ENCODE measurements around the gene RPL23.
A peak's percentile ranks its signal among the peaks of the same experiment; 100 is the strongest.

The RPL23 gene

GRCh38 chr17:38850374-38850773 lies 3.1 kb downstream of the RPL23 start:
- Histone ChIP-seq H3K4me3 (replicated peaks; ENCODE audit: insufficient read depth, low read length) (no peak overlapping the region), H3K27ac (replicated peaks) (no peak overlapping the region), H3K27me3 (ENCODE audit: insufficient read depth, poor library complexity, severe bottlenecking) (no peaks in the 10 kb centered on the region)
- TF ChIP-seq REST (IDR thresholded peaks at IDR 0.05; ENCODE audit: insufficient replicate concordance, low read depth) (no peak), SPI1 (IDR thresholded peaks at IDR 0.05; ENCODE audit: borderline replicate concordance, low read depth) (no peak), GABPA (IDR thresholded peaks at IDR 0.05; ENCODE audit: low read depth) (no peak), POLR2AphosphoS5 (IDR thresholded peaks at IDR 0.05; ENCODE audit: low read depth) (no peak), CTCF (IDR thresholded peaks at IDR 0.05; ENCODE audit: insufficient read depth, low read length) (no peak)
- DNase-seq (ENCODE audit: low read depth in 1 of 2, low spot score in 1 of 2), result no peak

DNA sequence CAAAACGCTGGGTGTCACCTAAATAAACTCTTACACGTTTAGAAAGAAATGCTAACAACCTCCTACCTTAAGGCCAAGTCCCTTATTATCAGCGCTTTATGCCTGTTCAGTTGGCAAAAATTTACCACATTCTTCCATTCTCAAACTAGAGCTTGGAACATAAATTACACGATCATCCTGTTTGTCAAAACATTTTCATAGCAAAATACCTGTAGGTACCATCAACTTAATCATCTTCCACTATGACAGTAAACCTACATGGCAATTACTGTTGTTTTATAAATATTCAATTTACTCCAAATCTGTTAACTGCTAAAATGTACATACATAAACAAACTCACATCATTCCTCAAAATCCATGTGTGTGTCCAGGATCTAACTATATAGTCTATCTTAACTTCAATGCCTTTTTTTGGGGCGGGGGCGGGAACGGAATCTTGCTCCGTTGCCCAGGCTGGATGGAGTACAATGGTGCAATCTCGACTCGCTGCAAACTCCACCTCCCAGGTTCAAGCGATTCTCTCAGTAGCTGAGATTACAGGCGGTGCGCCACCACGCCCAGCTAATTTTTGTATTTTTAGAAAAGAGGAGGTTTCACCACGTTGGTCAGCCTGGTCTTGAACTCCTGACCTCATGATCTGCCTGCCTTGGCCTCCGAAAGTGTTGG lies 4.4 kb downstream of the RPL23 start:
- Histone ChIP-seq H3K4me3 (replicated peaks; ENCODE audit: insufficient read depth, low read length) (no peak overlapping the region), H3K27ac (replicated peaks) (no peak overlapping the region), H3K27me3 (ENCODE audit: insufficient read depth, poor library complexity, severe bottlenecking) (no peaks in the 10 kb centered on the region)
- DNase-seq (ENCODE audit: low read depth in 1 of 2, low spot score in 1 of 2), result no peak
- TF ChIP-seq REST (IDR thresholded peaks at IDR 0.05; ENCODE audit: insufficient replicate concordance, low read depth) (no peak), CTCF (IDR thresholded peaks at IDR 0.05; ENCODE audit: insufficient read depth, low read length) (no peak), POLR2AphosphoS5 (IDR thresholded peaks at IDR 0.05; ENCODE audit: low read depth) (peak; percentile 65; the same call in 1 of the 2 replicates)

DNA sequence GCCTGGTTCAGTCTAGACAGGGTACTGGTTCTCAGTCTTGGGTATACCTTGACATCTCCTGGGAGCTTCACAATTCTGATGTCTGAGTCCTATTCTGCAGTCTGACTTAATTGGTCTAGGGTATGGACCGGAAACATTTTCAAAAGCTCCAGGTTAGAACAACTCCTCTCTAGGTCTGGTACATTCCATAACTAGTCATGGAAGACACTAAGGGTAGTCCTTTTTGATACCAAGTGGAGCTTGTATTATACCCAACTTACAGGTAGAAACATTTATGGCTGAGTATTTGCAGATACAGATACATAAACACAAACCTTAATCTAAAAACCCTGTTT lies 5.0 kb downstream of the RPL23 start:
- DNase-seq (ENCODE audit: low read depth in 1 of 2, low spot score in 1 of 2), result no peak
- H3K27ac ChIP-seq (replicated peaks), result no peak overlapping the region

More for the DNA sequence above, 5.0 kb downstream of the RPL23 start:
- no peaks in the 10 kb centered on the region for H3K27me3 ChIP-seq (ENCODE audit: insufficient read depth, poor library complexity, severe bottlenecking)
- no peak overlapping the region for H3K4me3 ChIP-seq (replicated peaks; ENCODE audit: insufficient read depth, low read length)
- TF ChIP-seq REST (IDR thresholded peaks at IDR 0.05; ENCODE audit: insufficient replicate concordance, low read depth), result no peak
- no peak for TF ChIP-seq GABPA (IDR thresholded peaks at IDR 0.05; ENCODE audit: low read depth)
- no peak for TF ChIP-seq POLR2AphosphoS5 (IDR thresholded peaks at IDR 0.05; ENCODE audit: low read depth)
- TF ChIP-seq CTCF (IDR thresholded peaks at IDR 0.05; ENCODE audit: insufficient read depth, low read length), result no peak
- no peak for TF ChIP-seq SPI1 (IDR thresholded peaks at IDR 0.05; ENCODE audit: borderline replicate concordance, low read depth)

Measured in HL-60 (cell line).